GM21619 (cell line): ENCODE results near the gene SLC22A5.

Source experiments
- ATAC-seq: cut with Tn5 transposase; IDR thresholded peaks from one replicate; pipeline ENCODE4 v1.9.1; 2021; ENCODE audit not compliant: unreplicated experiment

Gene SLC22A5

DNA sequence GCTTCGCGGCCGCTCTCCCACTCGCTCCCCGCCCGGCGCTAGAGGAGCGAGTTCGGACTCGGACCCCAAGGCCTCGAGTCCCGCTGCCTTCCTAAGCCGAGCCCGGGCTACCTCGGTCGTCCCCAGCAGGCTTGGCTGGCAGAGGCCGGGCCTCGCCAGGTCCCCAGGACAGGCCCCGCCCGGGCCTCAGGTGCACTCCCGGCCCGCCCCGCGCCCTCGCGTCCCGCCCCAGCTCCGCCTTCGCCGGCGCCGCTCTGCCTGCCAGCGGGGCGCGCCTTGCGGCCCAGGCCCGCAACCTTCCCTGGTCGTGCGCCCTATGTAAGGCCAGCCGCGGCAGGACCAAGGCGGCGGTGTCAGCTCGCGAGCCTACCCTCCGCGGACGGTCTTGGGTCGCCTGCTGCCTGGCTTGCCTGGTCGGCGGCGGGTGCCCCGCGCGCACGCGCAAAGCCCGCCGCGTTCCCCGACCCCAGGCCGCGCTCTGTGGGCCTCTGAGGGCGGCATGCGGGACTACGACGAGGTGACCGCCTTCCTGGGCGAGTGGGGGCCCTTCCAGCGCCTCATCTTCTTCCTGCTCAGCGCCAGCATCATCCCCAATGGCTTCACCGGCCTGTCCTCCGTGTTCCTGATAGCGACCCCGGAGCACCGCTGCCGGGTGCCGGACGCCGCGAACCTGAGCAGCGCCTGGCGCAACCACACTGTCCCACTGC, at the start of gene SLC22A5:
Gene SLC22A5, plus strand, starts transcription at position 237 of the 707 bp plus-strand sequence. Its CDS starts 263 bp downstream, at position 500.
- peak; percentile 85 for ATAC-seq

DNA sequence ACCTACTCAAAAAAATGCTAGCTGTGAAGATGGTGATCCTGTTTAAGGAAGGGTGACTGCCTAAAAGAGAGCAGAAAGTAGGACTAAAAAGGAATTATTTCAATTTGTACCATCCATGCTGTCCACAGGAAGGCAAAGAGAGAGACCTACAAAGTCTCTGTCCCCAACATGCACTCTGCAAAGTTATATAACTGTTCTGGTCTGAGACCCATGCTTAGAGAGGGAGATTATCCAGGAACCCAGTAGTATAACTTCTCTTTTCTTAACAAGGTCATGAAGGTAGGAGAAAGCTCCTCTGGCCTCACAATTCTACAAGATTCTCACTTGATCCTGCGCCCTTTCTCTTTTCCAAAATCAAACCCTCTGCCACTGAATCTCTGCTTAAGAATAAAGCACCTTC, 49.5 kb upstream of the SLC22A5 start:
- no peak for ATAC-seq

DNA sequence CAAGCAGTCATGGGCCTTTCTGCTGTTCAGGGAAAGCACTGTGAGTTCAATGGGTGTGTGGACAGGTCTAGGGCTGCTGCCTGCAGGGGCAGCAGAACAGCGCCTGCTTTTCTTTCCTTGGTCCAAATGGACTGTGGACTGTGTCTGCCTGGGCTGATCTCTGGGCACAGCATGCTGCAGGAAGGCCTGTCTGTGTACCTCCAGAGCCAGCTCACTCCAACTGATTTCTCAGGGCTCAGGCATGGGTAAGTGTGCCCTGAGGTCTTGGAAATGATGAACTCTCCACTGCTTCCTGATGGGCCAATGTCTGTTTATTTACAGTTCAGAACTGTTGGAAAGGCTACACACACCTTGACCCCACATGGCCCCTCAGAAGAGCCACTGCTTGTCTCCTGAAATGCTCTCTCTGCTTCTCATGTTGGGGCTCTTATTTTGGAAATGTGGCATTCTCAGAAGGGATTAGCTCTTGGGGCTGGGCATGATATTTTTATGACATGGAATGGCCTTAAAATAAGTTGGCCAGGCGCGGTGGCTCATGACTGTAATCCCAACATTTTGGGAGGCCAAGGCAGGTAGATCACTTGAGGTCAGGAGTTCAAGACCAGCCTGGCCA, 48.3 kb upstream of the SLC22A5 start:
- no peak for ATAC-seq

GRCh38 chr5:132322266-132322665, 47.2 kb upstream of the SLC22A5 start:
- ATAC-seq, result no peak

DNA sequence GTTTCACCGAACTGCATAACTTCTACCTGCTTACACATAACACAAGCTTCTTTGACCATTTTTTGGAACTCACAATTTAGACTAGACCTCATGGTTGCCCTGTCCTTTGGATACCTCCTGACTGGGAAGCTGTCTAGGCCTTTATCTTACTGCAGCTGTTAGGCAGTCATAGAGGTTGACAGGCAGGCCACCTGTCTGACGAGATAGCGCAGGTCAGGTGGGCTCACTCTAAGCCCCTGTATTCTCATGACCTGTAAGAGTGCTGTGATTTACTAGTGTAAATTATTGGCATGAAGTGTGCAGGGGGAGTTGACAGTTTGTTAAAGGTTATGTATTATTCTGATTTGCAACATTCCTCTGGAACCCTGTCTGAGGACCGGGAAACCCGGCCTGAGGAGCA, 46.3 kb upstream of the SLC22A5 start:
- no peak for ATAC-seq

DNA sequence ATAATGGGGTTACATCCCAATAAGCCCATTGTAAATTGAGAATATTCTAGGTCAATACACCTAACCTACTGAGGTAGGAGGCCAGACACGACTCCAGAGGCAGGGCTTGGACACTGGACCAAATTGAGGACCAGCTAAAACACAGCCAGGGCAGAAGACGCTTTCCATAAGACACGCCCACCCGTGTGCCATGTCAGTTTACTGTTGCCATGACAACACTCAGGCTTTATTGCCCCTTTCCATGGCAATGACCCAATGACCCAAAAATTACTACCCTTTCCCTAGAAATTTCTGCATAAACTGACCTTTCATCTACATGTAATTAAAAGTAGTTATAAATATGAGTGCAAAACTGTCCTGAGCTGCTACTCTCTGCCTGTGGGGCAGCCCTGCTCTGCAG, 43.8 kb upstream of the SLC22A5 start:
- ATAC-seq, result no peak

DNA sequence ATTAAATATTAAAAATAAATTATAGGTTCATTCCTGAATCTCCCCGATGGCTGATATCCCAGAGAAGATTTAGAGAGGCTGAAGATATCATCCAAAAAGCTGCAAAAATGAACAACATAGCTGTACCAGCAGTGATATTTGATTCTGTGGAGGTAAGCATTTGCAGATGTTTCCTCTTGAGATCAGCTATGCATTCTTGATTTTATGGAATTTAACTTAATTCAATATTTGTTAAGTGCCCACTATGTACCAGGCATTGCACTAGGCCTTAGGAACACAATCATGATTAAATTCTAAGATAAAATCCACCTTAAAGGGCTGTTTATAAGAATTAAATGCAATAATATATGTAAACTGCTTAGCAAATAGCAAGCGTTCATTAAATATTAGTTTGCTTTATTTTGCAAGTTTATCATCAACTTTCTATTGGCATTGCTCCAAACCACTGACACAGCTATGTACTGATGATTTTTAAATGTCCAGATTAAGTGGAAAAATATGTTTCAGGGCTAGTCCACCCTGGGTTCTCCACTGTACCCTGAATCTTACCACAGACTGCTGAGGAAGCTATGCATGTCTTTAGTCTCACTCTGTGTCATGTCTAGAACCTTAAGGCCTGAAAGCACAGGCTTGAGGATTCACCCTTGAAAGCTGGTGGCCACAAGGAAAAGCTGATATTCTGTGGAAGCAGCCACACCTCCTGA, 42.1 kb upstream of the SLC22A5 start:
- no peak for ATAC-seq

DNA sequence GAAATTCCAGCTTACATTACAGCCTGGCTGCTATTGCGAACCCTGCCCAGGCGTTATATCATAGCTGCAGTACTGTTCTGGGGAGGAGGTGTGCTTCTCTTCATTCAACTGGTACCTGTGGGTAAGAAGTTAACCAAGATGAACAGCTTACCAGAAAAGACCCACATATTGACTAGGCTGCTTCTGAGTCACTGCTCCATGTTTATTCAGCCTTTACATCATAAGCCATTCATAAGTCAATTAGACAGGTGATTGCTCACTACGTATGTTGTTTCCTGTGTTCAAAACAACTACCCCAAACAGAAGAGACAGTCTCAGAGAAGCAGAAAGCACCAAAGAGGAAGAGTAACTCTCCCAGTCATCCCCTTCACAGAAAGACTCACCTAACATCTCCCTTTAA, 34.7 kb upstream of the SLC22A5 start:
- no peak for ATAC-seq

DNA sequence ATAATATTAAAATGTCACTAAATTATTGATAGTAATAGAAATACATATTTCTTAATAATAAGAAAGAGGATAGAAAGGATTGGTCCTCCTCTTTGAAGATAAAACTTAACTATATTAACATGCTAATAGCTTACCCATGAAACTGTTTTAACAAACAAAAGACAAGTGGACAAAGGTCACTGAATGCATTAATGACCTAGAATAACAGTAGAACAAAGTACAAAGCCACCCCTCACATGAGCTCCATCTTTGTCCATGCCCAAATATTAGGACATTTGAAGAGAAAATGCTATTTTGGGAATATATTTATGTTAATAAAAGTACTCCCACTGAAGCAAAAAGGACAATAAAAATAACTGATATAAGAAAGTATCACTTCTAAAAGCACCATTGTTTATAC, 34.1 kb upstream of the SLC22A5 start:
- ATAC-seq, result no peak

DNA sequence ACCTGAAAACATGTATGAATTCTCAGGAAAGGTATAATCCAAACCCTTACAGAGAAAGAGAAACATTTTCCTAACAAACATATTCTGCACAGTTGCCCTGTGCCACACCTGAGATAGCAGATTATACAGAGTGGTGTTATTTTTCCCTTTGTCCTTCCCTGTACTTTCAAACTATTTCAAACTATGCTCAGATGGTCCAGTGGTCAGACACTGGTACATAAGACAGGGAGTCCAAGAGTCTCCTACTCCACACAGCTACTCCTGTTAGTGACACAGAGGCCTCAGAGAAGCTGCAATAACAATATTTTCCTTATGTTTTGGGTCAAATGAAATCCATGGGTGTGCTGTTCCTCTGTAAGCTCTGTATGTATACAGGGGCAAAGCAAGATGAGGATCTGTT, 30.0 kb upstream of the SLC22A5 start:
- ATAC-seq, result no peak

DNA sequence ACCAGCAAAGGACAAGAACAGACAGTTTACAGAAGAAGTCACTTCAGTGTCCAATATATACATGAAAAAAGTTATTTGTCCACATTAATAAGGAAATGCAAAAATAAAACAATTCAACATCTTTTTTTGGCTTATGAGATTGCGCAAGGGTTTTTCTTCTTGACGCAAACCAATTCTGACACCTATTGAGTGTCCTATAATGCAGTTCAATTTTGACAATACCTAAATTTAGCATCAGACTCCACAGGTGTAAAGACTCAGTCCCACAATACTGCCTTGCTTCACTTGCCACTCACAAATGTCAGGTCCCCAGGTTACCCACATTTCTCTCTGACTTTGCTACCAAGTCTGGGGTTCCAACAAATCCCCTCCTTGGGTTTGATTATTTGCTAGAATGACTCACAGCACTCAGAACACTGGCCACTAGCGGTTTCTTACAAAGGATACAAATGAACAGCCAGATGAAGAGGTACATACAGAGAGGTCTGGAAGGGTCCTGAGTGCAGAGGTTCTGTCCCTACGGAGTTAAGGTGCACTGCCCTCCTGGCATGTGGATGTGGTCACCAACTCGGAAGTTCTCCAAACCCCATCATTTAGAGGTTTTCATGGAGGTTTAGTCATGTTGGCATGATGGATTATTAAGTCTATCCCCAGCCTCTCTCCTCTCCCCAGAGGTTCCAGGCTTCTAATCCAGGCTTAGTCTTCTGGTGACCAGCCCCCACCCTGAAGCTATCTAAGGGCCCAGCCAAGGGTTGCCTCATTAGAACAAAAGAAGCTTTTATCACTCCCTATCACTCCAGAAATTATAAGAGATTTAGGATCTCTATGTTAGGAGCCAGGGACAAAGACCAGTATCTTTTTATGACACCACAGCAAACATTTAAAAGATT, 27.0 kb upstream of the SLC22A5 start:
- no peak for ATAC-seq

GRCh38 chr5:132344775-132345514, 24.6 kb upstream of the SLC22A5 start:
- no peak for ATAC-seq

DNA sequence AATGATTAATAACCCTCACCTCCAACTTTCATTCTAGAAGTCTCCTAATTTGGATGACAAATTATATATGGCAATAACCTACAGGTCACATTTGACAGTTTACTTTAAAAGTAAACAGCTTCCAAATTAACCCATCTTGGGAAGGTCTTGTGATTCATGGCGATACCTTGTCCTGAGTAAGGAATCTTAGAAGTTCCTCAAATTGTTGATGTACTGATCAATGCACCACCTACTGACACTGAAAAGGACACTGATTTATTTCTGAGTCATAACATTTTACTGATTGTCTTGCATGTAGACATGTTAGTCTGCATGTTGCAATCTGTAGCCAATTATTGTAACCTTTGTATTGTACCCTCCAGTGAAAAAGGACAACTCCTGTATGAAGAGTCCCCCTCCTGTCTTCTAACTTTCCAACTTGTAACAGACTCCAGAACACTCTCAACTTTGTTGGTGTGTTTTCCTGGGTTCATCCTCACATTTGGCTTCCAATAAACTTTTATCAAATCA, 16.0 kb upstream of the SLC22A5 start:
- ATAC-seq, result no peak

- no peak for ATAC-seq
Observed at GRCh38 chr5:132354381-132355139, 14.9 kb upstream of the SLC22A5 start.

GRCh38 chr5:132355140-132355765, 14.3 kb upstream of the SLC22A5 start:
- no peak for ATAC-seq

- ATAC-seq, result no peak
Observed at GRCh38 chr5:132358775-132359174, 10.7 kb upstream of the SLC22A5 start.

- no peak for ATAC-seq
Observed at GRCh38 chr5:132362086-132362485, 7.4 kb upstream of the SLC22A5 start.

GRCh38 chr5:132363431-132364112, 5.9 kb upstream of the SLC22A5 start:
- no peak for ATAC-seq

DNA sequence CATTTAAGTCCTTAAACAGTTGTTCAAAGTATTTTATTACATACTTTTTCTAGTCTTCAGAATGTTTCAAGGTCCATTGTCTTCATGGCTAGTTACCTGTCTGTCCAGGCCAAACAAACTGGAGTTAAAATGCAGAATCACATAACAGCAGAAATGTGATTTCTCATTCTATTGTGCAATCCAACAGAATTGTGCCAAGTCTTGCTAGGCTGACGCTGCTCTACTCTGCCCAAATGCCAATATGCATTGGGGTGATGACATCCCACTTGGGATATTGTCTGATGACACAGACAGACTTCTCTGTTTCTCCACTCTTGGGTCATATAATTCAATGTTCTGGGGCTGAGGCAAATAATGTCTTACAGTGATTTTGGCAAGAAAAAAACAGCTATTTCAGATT, 5.2 kb upstream of the SLC22A5 start:
- ATAC-seq, result no peak
